ENCODE results near the gene RRP9. TPM values are rescaled to one million over a fixed set of nuclear protein-coding genes. Genes with fewer than 3 reads are reported as not detected.

RRP9 gene
- total RNA-seq, 1 experiment from 2014 or later, result 49.9 TPM

DNA sequence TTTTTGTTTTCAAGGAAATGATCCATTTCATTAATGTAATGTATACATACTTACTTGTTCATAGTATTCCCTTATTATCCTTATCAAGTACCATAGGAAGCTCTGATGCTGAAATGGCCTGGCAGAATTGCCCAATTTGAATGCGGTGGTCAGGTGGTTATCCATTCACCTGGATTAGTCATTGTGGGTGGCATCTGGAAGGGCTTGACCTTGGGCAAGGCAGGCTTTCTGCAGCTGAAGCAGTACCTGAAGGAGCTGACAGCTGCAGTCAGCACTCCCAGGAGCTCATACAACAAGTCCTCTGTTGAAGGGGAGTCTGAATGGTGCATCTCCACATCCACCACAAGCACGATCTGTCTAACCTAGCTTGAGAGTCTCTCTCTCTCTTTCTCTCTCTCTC, 54.1 kb downstream of the RRP9 start (continued):
- no peak for TF ChIP-seq RELA (CRISPR knock-in tag; IDR thresholded peaks at IDR 0.05; ENCODE audit: borderline replicate concordance)
- TF ChIP-seq TEAD1 (CRISPR knock-in tag; IDR thresholded peaks at IDR 0.05), result no peak

DNA sequence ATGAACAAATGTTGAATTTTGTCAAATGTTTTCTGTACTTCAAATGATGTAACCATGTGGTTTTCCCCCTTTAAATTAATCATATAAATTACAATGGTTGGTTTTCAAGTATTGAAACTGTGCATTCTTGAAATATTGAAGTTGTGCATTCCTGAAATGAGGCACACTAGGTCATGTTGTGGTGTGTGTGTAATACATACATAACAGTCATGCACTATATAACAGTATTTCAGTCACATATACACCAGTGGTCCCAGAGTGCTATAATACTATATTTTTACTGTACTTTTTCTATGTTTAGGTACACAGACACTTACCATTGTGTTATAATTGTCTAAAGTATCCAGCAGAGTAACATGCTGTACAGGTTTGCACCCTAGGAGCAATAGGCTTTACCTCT, 55.3 kb downstream of the RRP9 start:
- no peak overlapping the region for H3K4me3 Mint-ChIP-seq
- ChIA-PET POLR2A (no interaction called here), CTCF (no interaction called here)
- no peak for ATAC-seq
- DNase-seq (ENCODE audit: low spot score), result no peak
- no peak overlapping the region for H3K27ac Mint-ChIP-seq
- no peaks in the 10 kb centered on the region; the same call in none of the 2 replicates for H3K27me3 Mint-ChIP-seq (ENCODE audit: low read depth)
- no peaks in the 10 kb centered on the region for H3K36me3 Mint-ChIP-seq
- 0 out of 2 replicates have a peak, but pooled peaks cover 2% of the 10 kb centered on the region for H3K4me1 Mint-ChIP-seq
- H3K9me3 Mint-ChIP-seq, result peaks cover 16% of the 10 kb centered on the region; the same call in 1 of the 2 replicates
- TF ChIP-seq NR2C2 (CRISPR knock-in tag; IDR thresholded peaks at IDR 0.05), result no peak
- TF ChIP-seq CREM (CRISPR knock-in tag; IDR thresholded peaks at IDR 0.05), result no peak
- TF ChIP-seq GTF2I (CRISPR knock-in tag; conservative IDR thresholded peaks at IDR 0.05), result no peak
- no peak for TF ChIP-seq NR1H2 (CRISPR knock-in tag; IDR thresholded peaks at IDR 0.05)
- TF ChIP-seq ZNF423 (CRISPR knock-in tag; IDR thresholded peaks at IDR 0.05), result no peak
- no peak for TF ChIP-seq CREB1 (CRISPR knock-in tag; IDR thresholded peaks at IDR 0.05)
- TF ChIP-seq MXD4 (CRISPR knock-in tag; IDR thresholded peaks at IDR 0.05; ENCODE audit: borderline replicate concordance), result no peak
- no peak for TF ChIP-seq RELA (CRISPR knock-in tag; IDR thresholded peaks at IDR 0.05; ENCODE audit: borderline replicate concordance)
- TF ChIP-seq ZNF121 (CRISPR knock-in tag; IDR thresholded peaks at IDR 0.05), result no peak

Other genes starting within 250 kb of the RRP9 start
- 2.8 to 4.1 TPM (median 3.7 TPM) in 3 replicates for gene GRM2, start 234.8 kb downstream of the RRP9 start, total RNA-seq (2021)
- not detected in 3 replicates for gene IQCF6, start 162.7 kb downstream of the RRP9 start, total RNA-seq (2021)
- not detected in 3 replicates for gene IQCF2, start 80.3 kb downstream of the RRP9 start, total RNA-seq (2021)
- gene IQCF5, start 66.3 kb downstream of the RRP9 start, total RNA-seq (2021), result not detected in 3 replicates
- gene IQCF1, start 38.6 kb downstream of the RRP9 start, total RNA-seq (2021), result not detected in 3 replicates
- 2.8 to 2.9 TPM (median 2.8 TPM) in 3 replicates for gene PARP3, start 459 bp upstream of the RRP9 start, total RNA-seq (2021)
- 0.24 to 0.55 TPM (median 0.46 TPM) in 3 replicates for gene GPR62, start 13.5 kb upstream of the RRP9 start, total RNA-seq (2021)
- gene PCBP4, start 25.6 kb upstream of the RRP9 start, total RNA-seq (2021), result 28.7 to 31.6 TPM (median 30.6 TPM) in 3 replicates
- gene ABHD14B, start 32.1 kb upstream of the RRP9 start, total RNA-seq (2021), result 11.8 to 12.6 TPM (median 12.3 TPM) in 3 replicates
- 3.8 to 5.9 TPM (median 4.5 TPM) in 3 replicates for gene ABHD14A, start 33.2 kb upstream of the RRP9 start, total RNA-seq (2021)
- gene ACY1, start 41.6 kb upstream of the RRP9 start, total RNA-seq (2021), result 53.8 to 66.3 TPM (median 61.6 TPM) in 3 replicates
- gene RPL29, start 54.0 kb upstream of the RRP9 start, total RNA-seq (2021), result 1,343 to 1,592 TPM (median 1,542 TPM) in 3 replicates
- 15.9 to 18.8 TPM (median 16.2 TPM) in 3 replicates for gene DUSP7, start 114.7 kb upstream of the RRP9 start, total RNA-seq (2021)
- gene POC1A, start 212.5 kb upstream of the RRP9 start, total RNA-seq (2021), result 31.3 to 36.2 TPM (median 34.9 TPM) in 3 replicates

Data from WTC11 (cell line).